HT-29 (cell line): ENCODE results near the gene OIT3. TPM values are rescaled to one million over a fixed set of nuclear protein-coding genes. Genes with fewer than 3 reads are reported as not detected.
"Not testable (repeated sequence)": the region's sequence is repeated elsewhere in the genome, so short reads cannot be mapped to it uniquely, and the experiment has no call there.

Experiments used
- DNase-seq: peaks from one replicate; pipeline ENCODE4 v3.0.0-alpha.2; 2015; ENCODE audit warnings: low spot score
- total RNA-seq: library from RNA; depleted of rRNA; stranded (reverse); fragments of >200 nt; shearing (Covaris generic); gene quantifications from 2 replicates; pipeline ENCODE4 v1.2.3, GENCODE V29; 2014

OIT3 gene
- total RNA-seq, 1 experiment from 2014 or later, result not detected

DNA sequence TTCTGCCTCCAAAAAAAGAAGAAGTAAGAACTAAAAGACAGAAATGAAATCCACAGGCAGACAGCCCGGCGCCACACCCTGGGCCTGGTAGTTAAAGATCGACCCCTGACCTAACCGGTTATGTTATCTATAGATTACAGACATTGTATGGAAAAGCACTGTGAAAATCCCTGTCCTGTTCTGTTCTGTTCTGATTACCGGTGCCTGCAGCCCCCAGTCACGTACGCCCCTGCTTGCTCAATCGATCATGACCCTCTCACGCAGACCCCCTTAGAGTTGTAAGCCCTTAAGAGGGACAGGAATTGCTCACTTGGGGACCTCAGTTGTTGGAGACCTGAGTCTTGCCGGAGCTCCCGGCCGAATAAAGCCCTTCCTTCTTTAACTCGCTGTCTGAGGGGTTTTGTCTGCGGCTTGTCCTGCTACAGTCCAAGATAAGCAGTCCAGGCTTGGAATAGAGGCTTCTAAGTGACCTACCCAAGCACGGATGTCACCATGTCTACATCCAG lies 10.5 kb downstream of the OIT3 start:
- not testable (repeated sequence) for DNase-seq

GRCh38 chr10:72904806-72905205 lies 11.3 kb downstream of the OIT3 start:
- no peak for DNase-seq

DNA sequence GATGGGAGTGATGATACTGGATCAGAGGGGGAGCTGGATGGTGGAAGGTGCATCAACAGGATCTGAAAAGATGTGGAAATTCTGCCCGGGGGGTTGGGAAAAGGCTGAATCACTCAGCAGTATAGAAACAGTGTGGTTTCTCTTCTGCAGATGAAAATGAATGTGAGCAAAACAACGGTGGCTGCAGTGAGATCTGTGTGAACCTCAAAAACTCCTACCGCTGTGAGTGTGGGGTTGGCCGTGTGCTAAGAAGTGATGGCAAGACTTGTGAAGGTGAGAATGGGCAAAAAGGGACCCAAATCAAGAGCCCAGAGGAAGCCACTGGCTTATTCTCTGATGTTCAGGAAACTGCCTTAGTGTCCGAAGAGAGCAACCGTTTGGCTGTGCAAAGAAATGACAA lies 12.9 kb downstream of the OIT3 start:
- no peak for DNase-seq

- no peak for DNase-seq
These were observed 17.2 kb downstream of the OIT3 start for GRCh38 chr10:72910705-72911104.

GRCh38 chr10:72911758-72912157 lies 18.2 kb downstream of the OIT3 start:
- DNase-seq, result no peak

- no peak for DNase-seq
These were observed 19.2 kb downstream of the OIT3 start for GRCh38 chr10:72912736-72913135.

DNA sequence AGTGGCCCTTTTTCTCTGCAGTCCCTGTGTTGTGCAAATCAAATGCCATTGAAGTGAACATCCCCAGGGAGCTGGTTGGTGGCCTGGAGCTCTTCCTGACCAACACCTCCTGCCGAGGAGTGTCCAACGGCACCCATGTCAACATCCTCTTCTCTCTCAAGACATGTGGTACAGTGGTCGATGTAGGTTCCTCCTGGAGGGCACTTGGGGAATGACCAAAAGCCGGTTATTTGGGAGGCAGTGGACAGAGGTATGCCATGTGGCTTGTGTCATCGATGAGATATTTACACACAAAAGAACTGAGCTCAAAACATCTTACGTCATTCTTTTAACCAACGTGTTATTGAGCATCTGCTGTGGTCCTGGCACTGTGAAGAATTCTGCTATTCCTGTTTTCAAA lies 19.7 kb downstream of the OIT3 start:
- no peak for DNase-seq

GRCh38 chr10:72917201-72917600 lies 23.7 kb downstream of the OIT3 start:
- DNase-seq, result not testable (repeated sequence)

DNA sequence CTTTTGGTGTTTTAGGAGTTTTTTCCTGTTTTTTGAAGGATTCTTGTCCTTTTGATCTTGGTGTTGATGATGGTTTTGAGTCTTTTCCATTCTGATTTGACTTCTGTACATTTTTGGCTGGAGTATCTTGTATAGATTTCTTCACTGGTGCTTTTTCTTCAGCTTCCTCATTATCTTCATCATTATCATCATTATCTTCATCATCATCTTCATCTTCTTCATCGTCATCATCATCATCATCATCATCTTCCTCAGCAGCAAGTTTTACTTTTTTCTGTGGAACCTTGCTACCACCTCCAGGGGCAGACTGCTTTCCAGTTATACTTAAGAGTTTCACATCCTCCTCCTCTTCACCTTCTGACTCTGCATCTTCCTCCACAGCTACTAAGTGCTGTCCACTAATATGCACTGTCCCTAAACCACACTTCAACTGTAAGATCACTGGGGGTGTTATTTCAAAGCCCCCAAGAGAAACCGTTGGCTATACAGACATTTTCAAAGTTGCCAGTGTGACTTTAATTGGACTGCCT lies 24.3 kb downstream of the OIT3 start:
- DNase-seq, result not testable (repeated sequence)

GRCh38 chr10:72918352-72918751 lies 24.8 kb downstream of the OIT3 start:
- DNase-seq, result no peak

GRCh38 chr10:72921147-72921683 lies 27.7 kb downstream of the OIT3 start:
- not testable (repeated sequence) for DNase-seq

- DNase-seq, result no peak
These were observed 30.8 kb downstream of the OIT3 start for GRCh38 chr10:72924351-72924750.

DNA sequence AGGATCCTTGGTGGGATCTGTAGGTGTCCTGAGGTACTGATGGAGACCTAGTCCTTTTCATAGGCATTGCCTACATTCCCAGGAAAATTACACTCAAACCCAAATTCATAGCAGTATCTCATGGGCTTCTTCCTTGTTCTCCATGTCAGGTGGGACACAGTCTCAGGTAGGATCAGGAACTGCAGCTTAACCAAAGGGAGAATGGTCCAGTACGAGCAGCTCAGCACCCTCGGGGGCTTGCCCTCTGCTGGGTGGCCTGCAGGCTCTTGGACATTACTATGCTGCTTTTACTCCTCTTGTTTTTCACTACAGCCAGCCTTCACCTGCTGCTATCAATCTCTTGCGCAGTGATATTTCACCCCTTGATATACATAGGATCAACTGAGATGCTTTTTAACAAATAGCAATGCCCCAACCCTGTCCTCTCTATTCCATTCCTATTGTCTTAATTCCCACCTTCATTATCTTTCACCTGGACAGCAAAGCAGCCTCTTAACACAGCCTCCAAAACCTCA lies 32.5 kb downstream of the OIT3 start:
- no peak for DNase-seq

DNA sequence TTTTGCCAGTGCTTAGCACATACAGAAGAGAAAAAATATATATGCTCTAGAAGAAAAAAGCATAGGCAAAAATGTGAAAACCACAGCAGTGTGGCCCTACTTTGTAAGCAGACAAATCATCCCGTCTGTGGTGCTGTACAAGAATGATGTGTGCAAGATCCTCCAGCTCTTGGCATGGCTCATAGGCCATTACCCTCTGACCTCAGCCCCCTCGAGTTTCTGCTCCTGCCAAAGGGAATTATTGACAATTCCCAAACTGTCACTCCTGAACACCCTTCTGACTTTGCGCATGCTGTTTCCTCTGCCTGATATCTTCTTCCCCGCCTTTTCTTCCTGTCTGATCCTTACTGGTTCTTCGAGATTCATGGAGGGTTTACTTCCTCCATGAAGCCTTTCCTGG lies 33.9 kb downstream of the OIT3 start:
- no peak for DNase-seq

GRCh38 chr10:72928798-72929197 lies 35.3 kb downstream of the OIT3 start:
- no peak for DNase-seq

DNA sequence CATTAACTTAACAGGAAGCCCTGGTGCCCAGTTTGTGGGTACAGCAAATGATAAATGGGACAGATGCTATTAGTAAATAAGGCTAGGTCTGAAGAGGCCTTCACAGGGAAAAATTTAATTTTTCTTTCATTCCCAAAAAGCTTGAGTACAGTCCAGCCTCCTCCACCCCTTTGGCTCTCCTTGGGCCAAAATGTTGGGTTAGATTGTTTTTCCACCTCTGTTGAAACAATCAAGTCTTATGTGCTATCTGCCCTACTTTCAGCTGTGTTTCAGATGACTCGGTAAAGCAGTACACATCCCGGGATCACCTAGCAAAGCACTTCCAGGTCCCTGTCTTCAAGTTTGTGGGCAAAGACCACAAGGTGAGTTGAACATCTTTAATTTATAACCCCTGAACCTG lies 36.7 kb downstream of the OIT3 start:
- no peak for DNase-seq

GRCh38 chr10:72932259-72933015 lies 38.9 kb downstream of the OIT3 start:
- no peak for DNase-seq

DNA sequence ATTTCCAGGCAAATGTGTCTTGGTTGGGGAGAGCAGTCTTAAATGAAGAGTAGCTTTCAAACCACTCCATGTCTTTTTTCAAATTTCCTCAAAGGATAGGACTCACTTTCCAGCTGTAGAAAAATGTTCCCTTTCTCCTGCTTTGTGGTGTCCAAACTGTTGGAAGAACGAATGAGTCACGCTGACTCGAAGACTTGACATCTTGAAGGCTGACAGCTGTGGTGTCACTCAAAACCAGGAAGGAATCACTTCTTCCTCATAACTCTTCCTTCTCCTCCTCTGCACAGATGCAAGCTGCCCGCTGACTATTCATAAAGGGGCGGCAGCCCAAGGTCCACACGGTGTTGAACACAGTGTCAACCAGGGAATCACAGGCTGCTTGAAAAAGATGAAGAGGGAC lies 41.8 kb downstream of the OIT3 start:
- peak; percentile 9 for DNase-seq

- no peak for DNase-seq
These were observed 50.1 kb downstream of the OIT3 start for GRCh38 chr10:72943498-72944234.

GRCh38 chr10:72946963-72947362 lies 53.4 kb downstream of the OIT3 start:
- no peak for DNase-seq

GRCh38 chr10:72948762-72949161 lies 55.2 kb downstream of the OIT3 start:
- DNase-seq, result no peak

GRCh38 chr10:72951760-72952159 lies 58.2 kb downstream of the OIT3 start:
- DNase-seq, result no peak
